A673 (cell line): Measurements from ENCODE around the gene ABHD10.

Experiments
- CTCF ChIP-seq: fragments of 300-800, 200-600 bp; sonication (generic); conservative IDR thresholded peaks from 2 replicates; pipeline ENCODE4 v1.5.1; 2017; ENCODE audit warnings: low read depth, mild to moderate bottlenecking, antibody characterized with exemption, low read length, moderate library complexity, mixed read lengths
- EZH2 ChIP-seq: fragments of 200-600 bp; sonication (generic); IDR thresholded peaks from 2 replicates; pipeline ENCODE4 v1.6.1; 2017; ENCODE audit warnings: borderline replicate concordance, low read depth, mild to moderate bottlenecking, mixed read lengths, antibody characterized with exemption, low read length; ENCODE audit not compliant: poor library complexity, severe bottlenecking

DNA sequence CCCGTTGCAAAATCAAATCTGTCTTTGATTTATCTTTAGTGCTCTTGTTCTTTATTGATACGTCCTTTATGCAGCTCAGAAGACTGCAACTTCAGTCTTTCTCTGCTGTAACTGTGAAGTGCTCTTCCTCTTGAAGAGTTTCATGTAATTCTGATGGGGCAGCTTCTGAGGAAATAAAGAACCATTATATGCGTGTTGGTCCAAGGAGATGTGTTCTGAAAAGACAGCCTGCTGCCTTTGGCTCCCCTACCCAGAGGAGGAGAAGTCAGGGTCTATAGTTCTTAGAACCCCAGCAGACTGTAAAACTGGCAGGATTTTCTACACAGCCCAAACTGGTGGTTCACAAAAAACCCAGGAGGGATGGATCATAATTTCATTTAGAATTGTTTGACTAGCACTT is 22.4 kb upstream of the ABHD10 start:
- TF ChIP-seq CTCF, result no peak
- TF ChIP-seq EZH2, result no peak
